HG03280 (cell line): Measurements from ENCODE around the gene FRMD4A.
"Not testable (repeated sequence)": the region's sequence is repeated elsewhere in the genome, so short reads cannot be mapped to it uniquely, and the experiment has no call there.

Experiments
- ATAC-seq: cut with Tn5 transposase; IDR thresholded peaks from one replicate; pipeline ENCODE4 v1.9.1; 2021; ENCODE audit warnings: mild to moderate bottlenecking, moderate library complexity; ENCODE audit not compliant: unreplicated experiment

FRMD4A gene

GRCh38 chr10:13961097-13961496 is 369.6 kb downstream of the FRMD4A start:
- ATAC-seq = no peak

- ATAC-seq = no peak
These were observed 370.1 kb downstream of the FRMD4A start for GRCh38 chr10:13960603-13961002.

GRCh38 chr10:13959443-13960359 is 371.0 kb downstream of the FRMD4A start:
- no peak for ATAC-seq

- ATAC-seq = no peak
These were observed 372.9 kb downstream of the FRMD4A start for GRCh38 chr10:13957856-13958255.

- ATAC-seq = no peak
These were observed 373.9 kb downstream of the FRMD4A start for GRCh38 chr10:13956826-13957225.

GRCh38 chr10:13955409-13956068 is 375.2 kb downstream of the FRMD4A start:
- ATAC-seq = no peak

GRCh38 chr10:13954195-13954594 is 376.5 kb downstream of the FRMD4A start:
- ATAC-seq = not testable (repeated sequence)

- no peak for ATAC-seq
These were observed 377.4 kb downstream of the FRMD4A start for GRCh38 chr10:13953371-13953770.

GRCh38 chr10:13950543-13950939 is 380.2 kb downstream of the FRMD4A start:
- no peak for ATAC-seq

- ATAC-seq = no peak
These were observed 380.7 kb downstream of the FRMD4A start for GRCh38 chr10:13949844-13950542.

GRCh38 chr10:13946209-13946460 is 384.6 kb downstream of the FRMD4A start:
- no peak for ATAC-seq

GRCh38 chr10:13945390-13946208 is 385.1 kb downstream of the FRMD4A start:
- ATAC-seq = no peak

GRCh38 chr10:13944823-13945222 is 385.9 kb downstream of the FRMD4A start:
- no peak for ATAC-seq

GRCh38 chr10:13943735-13944398 is 386.9 kb downstream of the FRMD4A start:
- ATAC-seq = no peak

- ATAC-seq = no peak
These were observed 388.7 kb downstream of the FRMD4A start for GRCh38 chr10:13942035-13942434.

GRCh38 chr10:13939391-13939790 is 391.3 kb downstream of the FRMD4A start:
- ATAC-seq = no peak

- ATAC-seq = no peak
These were observed 391.8 kb downstream of the FRMD4A start for GRCh38 chr10:13938950-13939349.

- ATAC-seq = no peak
These were observed 393.9 kb downstream of the FRMD4A start for GRCh38 chr10:13936826-13937225.

- ATAC-seq = no peak
These were observed 400.6 kb downstream of the FRMD4A start for GRCh38 chr10:13930120-13930519.

GRCh38 chr10:13928451-13928850 is 402.3 kb downstream of the FRMD4A start:
- no peak for ATAC-seq
